Keratinocyte (primary cell): ENCODE data around the gene CAPN5. TPM values are rescaled to one million over a fixed set of nuclear protein-coding genes. Genes with fewer than 3 reads are reported as not detected.

Source experiments
- DNase-seq: peaks from one replicate; pipeline ENCODE4 v3.0.0-alpha.2; 2011; ENCODE audit warnings: low read depth, missing footprints, low spot score
- FAIRE-seq: peaks from 2 replicates; lab custom pipeline; 2011; peaks lifted over from hg19 to GRCh38; lab: Jason Lieb, UNC
- H2AFZ ChIP-seq: 2 replicates; pipeline ENCODE4 v1.6.0; 2012; ENCODE audit warnings: low read length, control low read depth, inconsistent platforms; ENCODE audit not compliant: control insufficient read depth
- H3K27ac ChIP-seq: 2 replicates; pipeline ENCODE4 v1.5.1; 2011; ENCODE audit warnings: low read length; ENCODE audit not compliant: control insufficient read depth, insufficient read depth
- H3K27me3 ChIP-seq: 3 replicates; pipeline ENCODE4 v1.6.0; 2011; ENCODE audit warnings: low read length; ENCODE audit not compliant: control insufficient read depth, insufficient read depth; ENCODE audit errors: extremely low read depth
- H3K36me3 ChIP-seq, 2 experiments: 2 replicates in 1 of 2; 3 replicates in 1 of 2; pipeline ENCODE4 v1.5.1; 2011; ENCODE audit warnings: low read length in 2 of 2, mild to moderate bottlenecking in 1 of 2; ENCODE audit not compliant: control insufficient read depth in 2 of 2, insufficient read depth in 2 of 2; ENCODE audit errors: extremely low read depth in 1 of 2
- H3K4me1 ChIP-seq: 3 replicates; pipeline ENCODE4 v1.5.1; 2011; ENCODE audit warnings: low read length; ENCODE audit not compliant: control insufficient read depth, insufficient read depth; ENCODE audit errors: extremely low read depth
- H3K4me2 ChIP-seq: 3 replicates; pipeline ENCODE4 v1.6.0; 2011; ENCODE audit warnings: low read depth, low read length; ENCODE audit not compliant: control insufficient read depth, insufficient read depth; ENCODE audit errors: extremely low read depth
- H3K4me3 ChIP-seq, 3 experiments: fragments of 200-600 bp in 1 of 3; sonication (generic) in 1 of 3; 2 replicates in 2 of 3; 3 replicates in 1 of 3; pipeline ENCODE4 v1.5.1; 2011 to 2016; ENCODE audit warnings: low read length in 3 of 3, mild to moderate bottlenecking in 3 of 3, control low read depth in 2 of 3, inconsistent platforms in 1 of 3, low read depth in 1 of 3, mixed read lengths in 1 of 3, mixed run types in 1 of 3, moderate library complexity in 1 of 3; ENCODE audit not compliant: control insufficient read depth in 2 of 3, insufficient read depth in 2 of 3; ENCODE audit errors: extremely low read depth in 1 of 3
- H3K79me2 ChIP-seq: 2 replicates; pipeline ENCODE4 v1.6.0; 2012; ENCODE audit warnings: low read length; ENCODE audit not compliant: control insufficient read depth, insufficient read depth
- H3K9ac ChIP-seq: 3 replicates; pipeline ENCODE4 v1.6.0; 2011; ENCODE audit warnings: low read length; ENCODE audit not compliant: control insufficient read depth, insufficient read depth; ENCODE audit errors: extremely low read depth
- H3K9me1 ChIP-seq: 3 replicates; pipeline ENCODE4 v1.6.0; 2011; ENCODE audit warnings: low read length; ENCODE audit not compliant: control insufficient read depth, insufficient read depth; ENCODE audit errors: extremely low read depth
- H3K9me3 ChIP-seq: 2 replicates; pipeline ENCODE4 v1.5.1; 2012; ENCODE audit warnings: low read depth, low read length; ENCODE audit not compliant: control insufficient read depth
- H4K20me1 ChIP-seq: 3 replicates; pipeline ENCODE4 v1.6.0; 2011; ENCODE audit warnings: low read length; ENCODE audit not compliant: control insufficient read depth, insufficient read depth; ENCODE audit errors: extremely low read depth
- CTCF ChIP-seq, 3 experiments: IDR thresholded peaks in 1 of 3; conservative IDR thresholded peaks in 1 of 3; optimal IDR thresholded peaks in 1 of 3; 2 replicates in 2 of 3; 3 replicates in 1 of 3; pipeline versions ENCODE3 to v1.5.1; 2011; ENCODE audit warnings: low read length in 3 of 3, mild to moderate bottlenecking in 3 of 3, moderate library complexity in 2 of 3, control low read depth in 1 of 3, inconsistent platforms in 1 of 3; ENCODE audit not compliant: insufficient read depth in 2 of 3; ENCODE audit errors: extremely low read depth in 1 of 3
- EZH2 ChIP-seq: IDR thresholded peaks from one replicate; pipeline ENCODE4 v1.6.1; 2012; ENCODE audit warnings: inconsistent platforms, mild to moderate bottlenecking, low read length, moderate library complexity
- dilution Hi-C: fragments of 300-500 bp; cut with MboI; formaldehyde crosslinking; loops from one replicate; pipeline ENCODE4 v1.7.0; 2020; ENCODE audit warnings: low sequenced_read_pairs; ENCODE audit not compliant: extremely low pct_ligation_motif_present
- polyA plus RNA-seq, 5 experiments: library from polyadenylated mRNA; depleted of rRNA in 3 of 5; stranded (reverse) in 3 of 5; stranded (forward) in 1 of 5; unstranded in 1 of 5; fragments of >200 nt; gene quantifications; 1 replicate in 1 of 5; 2 replicates in 3 of 5; 3 replicates in 1 of 5; pipeline versions ENCODE4 v1.2.1 to v1.2.3, GENCODE V29; 2011 to 2012; ENCODE audit warnings: missing spikeins in 2 of 5, low read depth in 1 of 5, low replicate concordance in 1 of 5

CAPN5 gene
- polyA plus RNA-seq, 1 donor (not counting 4 experiments of a cell fraction or from before 2014, with no cell fraction given): 1.2 TPM

GRCh38 chr11:77124488-77124887, 57.7 kb downstream of the CAPN5 start:
- Histone ChIP-seq H3K9ac (no peak overlapping the region), H3K9me3 (no peaks in the 10 kb centered on the region)

GRCh38 chr11:77125191-77125590, 58.4 kb downstream of the CAPN5 start:
- Histone ChIP-seq H3K36me3 (no peaks in the 10 kb centered on the region), H3K4me3 (no peak overlapping the region), H3K9me3 (no peaks in the 10 kb centered on the region), H3K9ac (no peak overlapping the region), H3K9me1 (no peaks in the 10 kb centered on the region), H3K79me2 (no peaks in the 10 kb centered on the region), H2AFZ (no peak overlapping the region), H3K4me1 (peaks cover 5% of the 10 kb centered on the region), H3K27me3 (no peaks in the 10 kb centered on the region), H3K27ac (no peak overlapping the region), H4K20me1 (no peaks in the 10 kb centered on the region), H3K4me2 (no peak overlapping the region)
- dilution Hi-C loops: no loop called here
- DNase-seq (no peak), FAIRE-seq (no peak)
- TF ChIP-seq EZH2 (no peak), CTCF (optimal IDR thresholded peaks at IDR 0.05 in 1 of 3, IDR thresholded peaks at IDR 0.05 in 1 of 3, conservative IDR thresholded peaks at IDR 0.05 in 1 of 3; ENCODE audit: extremely low read depth in 1 of 3, insufficient read depth in 2 of 3, low read length in 3 of 3) (no peak)

More at GRCh38 chr11:77124488-77124887, 57.7 kb downstream of the CAPN5 start:
- Histone ChIP-seq H3K27ac (no peak overlapping the region), H3K4me3 (no peak overlapping the region), H3K27me3 (no peaks in the 10 kb centered on the region), H3K79me2 (no peaks in the 10 kb centered on the region), H3K4me1 (peaks cover 5% of the 10 kb centered on the region), H4K20me1 (no peaks in the 10 kb centered on the region), H3K4me2 (no peak overlapping the region), H3K9me1 (no peaks in the 10 kb centered on the region), H3K36me3 (no peaks in the 10 kb centered on the region), H2AFZ (no peak overlapping the region)
- dilution Hi-C loops: no loop called here
- no peak for TF ChIP-seq EZH2
- FAIRE-seq: no peak
- no peak for DNase-seq

GRCh38 chr11:77125695-77126094, 58.9 kb downstream of the CAPN5 start:
- H3K4me2 ChIP-seq: no peak overlapping the region
- no peaks in the 10 kb centered on the region for H3K9me1 ChIP-seq
- H3K27me3 ChIP-seq: no peaks in the 10 kb centered on the region
- H3K27ac ChIP-seq: no peak overlapping the region
- DNase-seq (no peak), FAIRE-seq (no peak)
- H3K4me1 ChIP-seq: peaks cover 5% of the 10 kb centered on the region
- dilution Hi-C loops: no loop called here
- no peaks in the 10 kb centered on the region for H3K79me2 ChIP-seq
- TF ChIP-seq CTCF (optimal IDR thresholded peaks at IDR 0.05 in 1 of 3, IDR thresholded peaks at IDR 0.05 in 1 of 3, conservative IDR thresholded peaks at IDR 0.05 in 1 of 3; ENCODE audit: extremely low read depth in 1 of 3, insufficient read depth in 2 of 3, low read length in 3 of 3): no peak
- no peak for TF ChIP-seq EZH2
- H3K9ac ChIP-seq: no peak overlapping the region
- no peak overlapping the region for H2AFZ ChIP-seq
- H3K36me3 ChIP-seq: no peaks in the 10 kb centered on the region
- no peak overlapping the region for H3K4me3 ChIP-seq
- no peaks in the 10 kb centered on the region for H4K20me1 ChIP-seq
- H3K9me3 ChIP-seq: no peaks in the 10 kb centered on the region
